ENCODE results near the gene IFNL4.

IFNL4 gene

DNA sequence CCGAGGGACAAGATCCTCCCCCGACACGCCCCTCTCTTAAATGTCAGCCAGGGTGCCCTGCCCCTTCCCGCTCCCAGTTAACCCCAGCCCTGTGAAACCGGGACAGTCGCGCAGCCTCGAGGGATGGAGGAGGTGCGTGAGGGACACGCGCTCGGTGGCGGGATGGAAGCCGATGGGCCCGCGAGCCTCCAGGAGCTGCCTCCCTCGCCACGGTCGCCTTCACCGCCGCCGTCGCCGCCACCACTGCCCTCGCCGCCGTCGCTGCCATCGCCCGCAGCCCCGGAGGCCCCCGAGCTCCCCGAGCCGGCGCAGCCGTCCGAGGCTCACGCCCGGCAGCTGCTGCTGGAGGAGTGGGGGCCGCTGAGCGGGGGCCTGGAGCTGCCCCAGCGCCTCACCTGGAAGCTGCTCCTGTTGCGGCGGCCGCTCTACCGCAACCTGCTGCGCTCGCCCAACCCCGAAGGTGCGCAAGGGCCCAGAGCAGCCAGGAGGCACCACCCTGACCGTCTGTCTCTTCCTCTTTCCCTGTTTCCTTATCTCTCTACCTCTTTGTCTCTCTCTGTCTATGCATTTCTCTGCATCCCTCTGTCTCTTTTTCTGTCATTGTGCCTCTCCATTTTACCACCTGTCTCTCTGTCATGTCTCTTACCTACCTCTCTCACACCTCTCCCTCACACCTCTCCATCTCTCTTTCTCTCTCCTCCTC, 51.6 kb downstream of the IFNL4 start, which contains the start of gene NCCRP1:
NCCRP1 (plus strand) TSS at position 105 of the 703 bp plus-strand sequence; CDS start at position 124, 19 bp downstream.
- H3K4me3 ChIP-seq (replicated peaks; ENCODE audit: insufficient read depth, low read length) = no peak within 1 kb of the TSS
- H3K27ac ChIP-seq (replicated peaks) = no peak within 1 kb of the TSS
- H3K27me3 ChIP-seq (ENCODE audit: insufficient read depth, poor library complexity, severe bottlenecking) = peaks cover 46% of the 10 kb centered on the region
- no peak for DNase-seq (ENCODE audit: low read depth in 1 of 2, low spot score in 1 of 2)
- no peak for TF ChIP-seq GABPA (IDR thresholded peaks at IDR 0.05; ENCODE audit: low read depth)
- TF ChIP-seq CTCF (IDR thresholded peaks at IDR 0.05; ENCODE audit: insufficient read depth, low read length) = no peak
- TF ChIP-seq POLR2AphosphoS5 (IDR thresholded peaks at IDR 0.05; ENCODE audit: low read depth) = no peak
- no peak for TF ChIP-seq REST (IDR thresholded peaks at IDR 0.05; ENCODE audit: insufficient replicate concordance, low read depth)
- no peak; the same call in 1 of the 2 replicates for TF ChIP-seq SPI1 (IDR thresholded peaks at IDR 0.05; ENCODE audit: borderline replicate concordance, low read depth)

GRCh38 chr19:39196320-39196719, 52.3 kb downstream of the IFNL4 start:
- peaks cover 44% of the 10 kb centered on the region for H3K27me3 ChIP-seq (ENCODE audit: insufficient read depth, poor library complexity, severe bottlenecking)
- DNase-seq (ENCODE audit: low read depth in 1 of 2, low spot score in 1 of 2) = no peak
- H3K27ac ChIP-seq (replicated peaks) = no peak overlapping the region
- no peak overlapping the region for H3K4me3 ChIP-seq (replicated peaks; ENCODE audit: insufficient read depth, low read length)
- TF ChIP-seq POLR2AphosphoS5 (IDR thresholded peaks at IDR 0.05; ENCODE audit: low read depth) (no peak), REST (IDR thresholded peaks at IDR 0.05; ENCODE audit: insufficient replicate concordance, low read depth) (no peak), GABPA (IDR thresholded peaks at IDR 0.05; ENCODE audit: low read depth) (no peak), CTCF (IDR thresholded peaks at IDR 0.05; ENCODE audit: insufficient read depth, low read length) (no peak), SPI1 (IDR thresholded peaks at IDR 0.05; ENCODE audit: borderline replicate concordance, low read depth) (no peak)

Data from HL-60 (cell line).